ENCODE measurements around the gene C10orf90. TPM values are rescaled to one million over a fixed set of nuclear protein-coding genes. Genes with fewer than 3 reads are reported as not detected.

Gene C10orf90
- total RNA-seq, 1 donor from 2014 or later: not detected

GRCh38 chr10:126431816-126432215 lies 238.7 kb downstream of the C10orf90 start:
- no peak for DNase-seq (ENCODE audit: low spot score, unreplicated experiment)
- H3K4me1 Mint-ChIP-seq (ENCODE audit: low read depth): peaks cover 3% of the 10 kb centered on the region

GRCh38 chr10:126430512-126430911 lies 240.0 kb downstream of the C10orf90 start:
- no peak for DNase-seq (ENCODE audit: low spot score, unreplicated experiment)
- no peaks in the 10 kb centered on the region for H3K9me3 Mint-ChIP-seq (ENCODE audit: low read depth)
- H3K4me1 Mint-ChIP-seq (ENCODE audit: low read depth): peaks cover 3% of the 10 kb centered on the region
- no peak overlapping the region for H3K27ac Mint-ChIP-seq
- H3K4me3 Mint-ChIP-seq (ENCODE audit: low read depth): no peak overlapping the region
- H3K27me3 Mint-ChIP-seq: peaks cover 79% of the 10 kb centered on the region
- no peaks in the 10 kb centered on the region for H3K36me3 Mint-ChIP-seq (ENCODE audit: insufficient read depth)
- TF ChIP-seq CTCF (IDR thresholded peaks at IDR 0.05; ENCODE audit: unreplicated experiment): no peak

More at GRCh38 chr10:126431816-126432215, 238.7 kb downstream of the C10orf90 start:
- no peaks in the 10 kb centered on the region for H3K36me3 Mint-ChIP-seq (ENCODE audit: insufficient read depth)
- no peak overlapping the region for H3K27ac Mint-ChIP-seq
- H3K27me3 Mint-ChIP-seq: peaks cover 76% of the 10 kb centered on the region
- no peaks in the 10 kb centered on the region for H3K9me3 Mint-ChIP-seq (ENCODE audit: low read depth)
- H3K4me3 Mint-ChIP-seq (ENCODE audit: low read depth): no peak overlapping the region
- no peak for TF ChIP-seq CTCF (IDR thresholded peaks at IDR 0.05; ENCODE audit: unreplicated experiment)

GRCh38 chr10:126429275-126429674 lies 241.2 kb downstream of the C10orf90 start:
- no peak for TF ChIP-seq CTCF (IDR thresholded peaks at IDR 0.05; ENCODE audit: unreplicated experiment)
- Mint-ChIP-seq H3K9me3 (ENCODE audit: low read depth) (peaks cover 2% of the 10 kb centered on the region), H3K27ac (no peak overlapping the region), H3K4me3 (ENCODE audit: low read depth) (no peak overlapping the region), H3K36me3 (ENCODE audit: insufficient read depth) (no peaks in the 10 kb centered on the region), H3K27me3 (peaks cover 76% of the 10 kb centered on the region), H3K4me1 (ENCODE audit: low read depth) (peaks cover 4% of the 10 kb centered on the region)
- DNase-seq (ENCODE audit: low spot score, unreplicated experiment): no peak

GRCh38 chr10:126425489-126426065 lies 244.9 kb downstream of the C10orf90 start:
- no peak overlapping the region for H3K27ac Mint-ChIP-seq
- no peaks in the 10 kb centered on the region for H3K36me3 Mint-ChIP-seq (ENCODE audit: insufficient read depth)
- no peak for TF ChIP-seq CTCF (IDR thresholded peaks at IDR 0.05; ENCODE audit: unreplicated experiment)
- H3K4me1 Mint-ChIP-seq (ENCODE audit: low read depth): peaks cover 3% of the 10 kb centered on the region
- peaks cover 52% of the 10 kb centered on the region for H3K27me3 Mint-ChIP-seq
- no peak for DNase-seq (ENCODE audit: low spot score, unreplicated experiment)
- peaks cover 9% of the 10 kb centered on the region for H3K9me3 Mint-ChIP-seq (ENCODE audit: low read depth)
- no peak overlapping the region for H3K4me3 Mint-ChIP-seq (ENCODE audit: low read depth)

GRCh38 chr10:126425032-126425431 lies 245.5 kb downstream of the C10orf90 start:
- Mint-ChIP-seq H3K27ac (no peak overlapping the region), H3K9me3 (ENCODE audit: low read depth) (peaks cover 9% of the 10 kb centered on the region), H3K4me1 (ENCODE audit: low read depth) (peaks cover 3% of the 10 kb centered on the region), H3K4me3 (ENCODE audit: low read depth) (no peak overlapping the region), H3K36me3 (ENCODE audit: insufficient read depth) (no peaks in the 10 kb centered on the region), H3K27me3 (peaks cover 50% of the 10 kb centered on the region)
- no peak for TF ChIP-seq CTCF (IDR thresholded peaks at IDR 0.05; ENCODE audit: unreplicated experiment)
- DNase-seq (ENCODE audit: low spot score, unreplicated experiment): no peak
